Mononuclear cell (primary cell): ENCODE measurements around the gene USP26. TPM values are rescaled to one million over a fixed set of nuclear protein-coding genes. Genes with fewer than 3 reads are reported as not detected.
"Not testable (repeated sequence)": the region's sequence is repeated elsewhere in the genome, so short reads cannot be mapped to it uniquely, and the experiment has no call there.

Experiments used
- H3K27me3 ChIP-seq: 2 replicates; pipeline ENCODE4 v1.6.0; 2011; ENCODE audit warnings: low read length, control low read depth; ENCODE audit not compliant: insufficient read depth
- H3K4me1 ChIP-seq: 2 replicates; pipeline ENCODE4 v1.5.1; 2011; ENCODE audit warnings: mild to moderate bottlenecking, low read length, control low read depth; ENCODE audit not compliant: insufficient read depth
- H3K4me3 ChIP-seq: 2 replicates; pipeline ENCODE4 v1.5.1; 2011; ENCODE audit warnings: mild to moderate bottlenecking, low read length, moderate library complexity
- H3K9me3 ChIP-seq: 2 replicates; pipeline ENCODE4 v1.5.1; 2011; ENCODE audit warnings: low read depth, mild to moderate bottlenecking, control low read depth, low read length
- total RNA-seq: library from RNA; depleted of rRNA; stranded (reverse); fragments of >200 nt; gene quantifications from one replicate; pipeline ENCODE4 v1.2.3, GENCODE V29; 2012

The USP26 gene
- total RNA-seq: not detected

GRCh38 chrX:133097031-133097430 lies at the start of gene USP26:
USP26 (minus strand) TSS chrX:133097109; CDS start chrX:133028220, 68,889 bp downstream.
- Histone ChIP-seq H3K4me1 (no peaks in the 10 kb centered on the region), H3K9me3 (no peaks in the 10 kb centered on the region), H3K27me3 (no peaks in the 10 kb centered on the region), H3K4me3 (no peak within 1 kb of the TSS)

- Histone ChIP-seq H3K4me3 (no peak overlapping the region), H3K27me3 (no peaks in the 10 kb centered on the region), H3K9me3 (no peaks in the 10 kb centered on the region), H3K4me1 (no peaks in the 10 kb centered on the region)
These were observed 37.4 kb upstream of the USP26 start for GRCh38 chrX:133134282-133134681.

- Histone ChIP-seq H3K4me1 (no peaks in the 10 kb centered on the region), H3K9me3 (no peaks in the 10 kb centered on the region), H3K4me3 (no peak overlapping the region), H3K27me3 (no peaks in the 10 kb centered on the region)
These were observed 23.5 kb upstream of the USP26 start for GRCh38 chrX:133120406-133120805.

DNA sequence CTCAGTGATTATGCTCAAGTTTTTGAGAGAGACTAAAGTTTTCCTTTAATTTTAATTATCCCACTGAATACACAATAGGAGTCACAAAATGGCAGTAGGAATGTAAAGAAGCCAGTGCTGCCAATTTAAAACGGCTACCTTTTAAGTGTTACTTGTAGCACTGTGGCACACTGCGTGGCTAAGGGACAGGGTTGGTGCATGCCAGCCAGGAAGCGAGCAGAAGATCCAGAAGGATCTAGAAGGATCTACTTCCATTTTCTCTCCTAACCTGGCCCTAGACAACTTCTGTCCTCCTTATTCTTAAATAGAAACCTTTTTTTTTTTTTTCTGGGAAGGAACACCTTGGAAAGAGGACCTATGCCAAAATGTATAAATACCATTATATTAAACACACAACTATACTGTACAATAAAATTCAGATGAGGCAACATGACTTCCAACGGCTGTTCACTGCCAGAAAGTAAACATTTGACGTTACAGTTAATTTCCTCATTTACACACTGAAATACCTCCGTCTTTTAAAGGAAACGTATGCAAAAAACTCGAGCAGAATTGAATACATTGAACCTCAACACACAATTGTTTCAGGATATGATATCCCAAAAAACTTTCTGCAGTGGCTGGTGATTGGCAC lies 2.7 kb downstream of the USP26 start:
- no peaks in the 10 kb centered on the region for H3K9me3 ChIP-seq
- H3K4me3 ChIP-seq: no peak overlapping the region
- H3K27me3 ChIP-seq: no peaks in the 10 kb centered on the region
- no peaks in the 10 kb centered on the region for H3K4me1 ChIP-seq

GRCh38 chrX:133090236-133090809 lies 6.6 kb downstream of the USP26 start:
- no peaks in the 10 kb centered on the region for H3K27me3 ChIP-seq
- H3K4me1 ChIP-seq: no peaks in the 10 kb centered on the region

GRCh38 chrX:133089411-133089810 lies 7.5 kb downstream of the USP26 start:
- no peaks in the 10 kb centered on the region for H3K4me1 ChIP-seq
- no peaks in the 10 kb centered on the region for H3K9me3 ChIP-seq
- no peaks in the 10 kb centered on the region for H3K27me3 ChIP-seq
- H3K4me3 ChIP-seq: no peak overlapping the region

More at GRCh38 chrX:133090236-133090809, 6.6 kb downstream of the USP26 start:
- no peak overlapping the region for H3K4me3 ChIP-seq
- H3K9me3 ChIP-seq: no peaks in the 10 kb centered on the region

DNA sequence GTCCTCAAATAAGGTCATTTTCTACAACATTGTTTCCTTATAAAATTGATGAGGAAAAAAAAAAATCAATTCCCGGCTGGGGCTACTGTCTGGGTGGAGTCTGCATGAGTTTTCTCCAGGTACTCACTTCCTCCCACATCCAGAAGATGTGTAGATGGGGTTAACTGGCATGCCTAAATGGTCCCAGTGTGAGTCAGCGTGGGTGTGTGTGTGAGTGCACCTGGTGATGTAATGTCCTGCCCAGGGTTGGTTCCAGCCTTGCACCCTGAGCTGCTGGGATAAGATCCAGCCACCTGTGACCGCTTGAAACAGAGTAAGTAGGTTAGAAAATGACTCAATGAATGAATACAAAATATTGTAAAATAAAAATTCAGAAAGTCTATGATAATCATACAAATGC lies 11.1 kb downstream of the USP26 start:
- no peaks in the 10 kb centered on the region for H3K4me1 ChIP-seq
- H3K4me3 ChIP-seq: no peak overlapping the region
- no peaks in the 10 kb centered on the region for H3K9me3 ChIP-seq
- H3K27me3 ChIP-seq: no peaks in the 10 kb centered on the region

DNA sequence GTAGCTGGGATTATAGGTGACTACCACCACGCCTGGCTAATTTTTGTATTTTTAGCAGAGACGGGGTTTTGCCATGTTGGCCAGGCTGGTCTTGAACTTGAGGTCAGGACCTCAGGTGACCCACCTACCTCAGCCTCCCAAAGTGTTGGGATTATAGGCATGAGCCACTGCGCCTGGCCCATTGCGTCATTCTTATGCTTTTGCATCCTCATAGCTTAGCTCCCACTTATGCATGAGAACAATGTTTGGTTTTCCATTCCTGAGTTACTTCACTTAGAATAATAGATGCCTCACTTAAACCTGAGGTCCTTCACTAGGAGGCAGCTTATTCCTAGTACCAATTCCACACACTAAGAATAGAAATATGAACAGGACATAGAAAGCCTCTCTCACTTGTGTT lies 11.9 kb downstream of the USP26 start:
- not testable (repeated sequence) for H3K9me3 ChIP-seq, H3K4me1 ChIP-seq, H3K27me3 ChIP-seq, H3K4me3 ChIP-seq

DNA sequence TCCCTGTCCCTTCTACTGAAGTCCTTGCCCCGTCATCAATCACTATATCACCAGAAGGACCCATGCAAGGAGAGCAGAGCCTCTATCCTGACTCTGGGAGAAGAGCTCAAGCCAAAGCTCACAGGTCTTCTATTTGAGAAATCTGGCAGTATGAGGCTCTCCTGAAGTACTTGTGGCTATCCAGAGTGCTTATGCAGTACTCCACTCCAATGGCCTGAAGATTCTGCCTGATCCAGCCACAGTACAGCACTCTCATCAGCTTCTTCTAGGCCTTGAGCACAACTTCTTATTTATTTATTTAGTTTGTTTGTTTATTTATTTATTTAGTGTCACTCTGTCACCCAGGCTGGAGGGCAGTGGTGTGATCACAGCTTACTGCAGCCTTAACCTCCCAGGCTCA lies 13.0 kb downstream of the USP26 start:
- Histone ChIP-seq H3K4me3 (no peak overlapping the region), H3K9me3 (no peaks in the 10 kb centered on the region), H3K27me3 (no peaks in the 10 kb centered on the region), H3K4me1 (no peaks in the 10 kb centered on the region)

GRCh38 chrX:133081990-133082389 lies 14.9 kb downstream of the USP26 start:
- Histone ChIP-seq H3K27me3 (no peaks in the 10 kb centered on the region), H3K4me1 (no peaks in the 10 kb centered on the region), H3K9me3 (no peaks in the 10 kb centered on the region), H3K4me3 (no peak overlapping the region)

- not testable (repeated sequence) for H3K9me3 ChIP-seq, H3K4me1 ChIP-seq, H3K27me3 ChIP-seq, H3K4me3 ChIP-seq
These were observed 19.1 kb downstream of the USP26 start for GRCh38 chrX:133077856-133078255.

DNA sequence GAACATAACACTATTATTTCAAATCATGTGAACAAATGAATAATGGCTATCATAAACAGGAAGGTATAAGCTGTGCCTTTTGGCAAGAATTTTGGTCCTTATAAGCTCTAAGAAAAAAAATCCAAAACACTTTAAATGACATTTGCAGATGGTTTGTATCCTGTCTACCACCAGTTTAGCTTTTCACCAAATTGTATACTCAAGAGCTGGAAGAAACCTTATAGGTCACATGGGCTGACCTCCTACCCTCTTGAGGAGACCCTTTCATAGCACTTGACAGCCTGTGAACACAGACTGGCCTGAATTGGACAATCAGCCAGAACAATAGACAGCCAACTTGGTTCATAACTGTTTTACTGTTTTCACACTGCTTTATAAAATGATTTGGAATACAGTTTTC lies 24.3 kb downstream of the USP26 start:
- no peaks in the 10 kb centered on the region for H3K27me3 ChIP-seq
- no peaks in the 10 kb centered on the region for H3K9me3 ChIP-seq
- no peaks in the 10 kb centered on the region for H3K4me1 ChIP-seq
- H3K4me3 ChIP-seq: no peak overlapping the region

DNA sequence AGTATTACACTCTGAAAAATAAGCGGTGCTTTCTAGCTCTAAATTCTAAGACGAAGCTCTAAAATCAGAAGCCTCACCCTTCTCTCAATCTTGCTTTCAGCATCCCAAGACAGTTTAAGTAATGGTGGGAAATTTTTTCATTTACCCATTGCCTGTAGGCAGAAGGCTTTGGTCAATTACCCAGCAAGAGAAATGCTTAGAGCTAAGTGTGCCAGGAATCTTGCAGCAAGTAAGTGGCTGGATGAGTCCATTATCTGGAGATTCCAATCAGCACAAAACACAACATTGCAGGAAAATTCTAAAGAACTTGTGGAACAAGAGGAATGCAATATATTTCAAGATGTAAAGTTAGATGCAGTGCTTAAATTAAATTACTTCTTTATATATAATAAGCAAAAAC lies 28.4 kb downstream of the USP26 start:
- H3K27me3 ChIP-seq: no peaks in the 10 kb centered on the region
- no peaks in the 10 kb centered on the region for H3K4me1 ChIP-seq
- no peaks in the 10 kb centered on the region for H3K9me3 ChIP-seq
- H3K4me3 ChIP-seq: no peak overlapping the region

DNA sequence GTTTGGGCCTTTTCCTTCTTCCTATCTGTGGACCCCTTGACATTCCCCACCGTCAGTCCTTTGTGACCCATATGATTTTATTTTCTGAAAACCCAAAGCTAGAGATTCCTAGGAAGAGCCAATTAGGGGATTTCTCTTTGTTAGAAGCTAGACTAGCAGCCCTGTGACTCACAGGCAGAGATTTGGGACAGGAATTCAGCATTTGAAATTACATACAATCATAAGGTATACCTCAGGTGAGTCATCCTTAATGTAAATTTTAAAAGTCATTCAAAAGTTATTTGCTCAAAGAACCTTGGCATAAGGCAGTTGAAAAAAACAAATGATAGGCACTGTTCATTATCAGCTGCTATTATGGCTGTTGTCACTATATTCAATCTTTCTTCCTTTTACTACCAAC lies 40.6 kb downstream of the USP26 start:
- Histone ChIP-seq H3K4me3 (no peak overlapping the region), H3K4me1 (no peaks in the 10 kb centered on the region), H3K9me3 (no peaks in the 10 kb centered on the region), H3K27me3 (no peaks in the 10 kb centered on the region)

DNA sequence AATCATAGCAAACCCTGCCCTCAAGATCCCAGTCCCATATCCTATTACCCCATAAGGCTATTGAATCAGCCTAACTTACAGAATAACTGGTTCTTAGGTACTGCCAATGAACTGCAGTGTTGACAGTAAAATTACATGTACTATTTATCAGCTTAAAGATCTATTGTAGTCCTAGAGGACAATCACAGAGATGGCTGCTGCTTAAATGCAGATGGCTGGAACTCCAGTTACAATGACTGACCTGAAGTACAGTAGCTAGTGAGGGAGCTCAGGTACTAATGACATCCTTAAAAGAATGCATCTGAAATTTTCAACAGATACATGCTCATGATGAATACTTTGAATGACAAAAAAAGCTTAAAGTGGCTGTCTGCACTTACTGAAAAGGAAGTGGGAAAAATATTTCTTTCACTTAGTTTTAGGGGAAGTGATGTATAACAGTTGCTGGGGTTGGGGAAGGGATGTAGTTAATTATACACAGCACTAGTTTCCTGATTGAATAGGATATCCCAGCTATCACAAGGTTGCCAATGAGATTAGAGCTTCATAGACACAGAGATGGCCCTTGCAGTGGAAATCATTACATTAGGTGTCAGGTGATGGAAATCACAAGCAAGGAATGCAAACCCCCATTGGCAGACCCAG lies 42.0 kb downstream of the USP26 start:
- H3K4me1 ChIP-seq: no peaks in the 10 kb centered on the region

More for the DNA sequence above, 42.0 kb downstream of the USP26 start:
- H3K4me3 ChIP-seq: no peak overlapping the region
- H3K9me3 ChIP-seq: no peaks in the 10 kb centered on the region
- H3K27me3 ChIP-seq: no peaks in the 10 kb centered on the region
